Fibroblast of pulmonary artery (primary cell): ENCODE measurements around the gene WASHC3.
A peak's percentile ranks its signal among the peaks of the same experiment; 100 is the strongest.

ENCODE experiments used
- DNase-seq: peaks from one replicate; pipeline ENCODE4 v3.0.0-alpha.2; 2010; ENCODE audit warnings: low read depth
- H3K4me3 ChIP-seq: replicated peaks from 2 replicates; pipeline ENCODE4 v1.5.1; 2011; ENCODE audit warnings: low read depth, mild to moderate bottlenecking, control low read depth, low read length, moderate library complexity
- CTCF ChIP-seq: IDR thresholded peaks from 2 replicates; pipeline ENCODE4 v1.5.1; 2011; ENCODE audit warnings: mild to moderate bottlenecking, control low read depth, low read length, inconsistent platforms; ENCODE audit errors: missing control alignments

The WASHC3 gene

GRCh38 chr12:102062419-102062806, 622 bp upstream of the WASHC3 start:
- no peak for TF ChIP-seq CTCF
- peak overlapping the region; percentile 92 for H3K4me3 ChIP-seq
- DNase-seq, result no peak

GRCh38 chr12:102061096-102061559, 663 bp downstream of the WASHC3 start:
- DNase-seq, result peak; percentile 16
- TF ChIP-seq CTCF, result no peak
- peak overlapping the region; percentile 92 for H3K4me3 ChIP-seq

GRCh38 chr12:102059343-102059742, 2.4 kb downstream of the WASHC3 start:
- no peak overlapping the region for H3K4me3 ChIP-seq
- no peak for DNase-seq
- TF ChIP-seq CTCF, result no peak

GRCh38 chr12:102054345-102054744, 7.4 kb downstream of the WASHC3 start:
- H3K4me3 ChIP-seq, result no peak overlapping the region
- DNase-seq, result no peak
- no peak for TF ChIP-seq CTCF

GRCh38 chr12:102053062-102053349, 8.8 kb downstream of the WASHC3 start:
- DNase-seq, result no peak
- TF ChIP-seq CTCF, result no peak

GRCh38 chr12:102052192-102053061, 9.4 kb downstream of the WASHC3 start:
- no peak for DNase-seq
- TF ChIP-seq CTCF, result no peak
- no peak overlapping the region for H3K4me3 ChIP-seq

More at GRCh38 chr12:102053062-102053349, 8.8 kb downstream of the WASHC3 start:
- H3K4me3 ChIP-seq, result no peak overlapping the region

- no peak for TF ChIP-seq CTCF
- no peak overlapping the region for H3K4me3 ChIP-seq
- DNase-seq, result no peak
Measured at GRCh38 chr12:102051431-102051965, 10.3 kb downstream of the WASHC3 start.
